Breast epithelium (tissue), 3 donors: ENCODE data around the gene GPC6.

Source experiments
- CTCF ChIP-seq, 3 donors: fragments of 450-650 bp; IDR thresholded peaks; one replicate each; pipeline ENCODE4 v1.5.1; 2016 to 2017; ENCODE audit warnings: antibody characterized with exemption in 3 of 3, mild to moderate bottlenecking in 3 of 3, moderate library complexity in 3 of 3
- POLR2A ChIP-seq: fragments of 450-650 bp; IDR thresholded peaks from one replicate; pipeline ENCODE4 v1.6.1; 2016; ENCODE audit warnings: antibody characterized with exemption, mild to moderate bottlenecking, moderate library complexity
- POLR2AphosphoS5 ChIP-seq, 3 donors: sonication (generic); formaldehyde crosslinking; IDR thresholded peaks; one replicate each; pipeline ENCODE4 v1.6.1; 2017; ENCODE audit warnings: antibody characterized with exemption in 3 of 3

GRCh38 chr13:94087100-94087499, 860.5 kb downstream of the GPC6 start:
- no peak for TF ChIP-seq CTCF (IDR thresholded peaks at IDR 0.05)
- no peak for TF ChIP-seq POLR2AphosphoS5 (IDR thresholded peaks at IDR 0.05)
- no peak for TF ChIP-seq POLR2A
